K562 (cell line): Measurements from ENCODE around the gene CEMIP.

Experiments used
- TF ChIP-seq, protein P1 (sequence below), 2 experiments: fragments of 450-650 bp in 1 of 2; sonication (generic) in 1 of 2; formaldehyde crosslinking in 1 of 2; IDR thresholded peaks in 1 of 2; conservative IDR thresholded peaks in 1 of 2; 2 replicates each; pipeline versions ENCODE4 v1.6.1 to v1.8.1; 2016 to 2023; ENCODE audit warnings: mild to moderate bottlenecking in 2 of 2, moderate library complexity in 2 of 2, inconsistent platforms in 1 of 2, missing genetic modification reagents in 1 of 2
- TF ChIP-seq, protein P2 (sequence below), 3 experiments: IDR thresholded peaks in 2 of 3; conservative IDR thresholded peaks in 1 of 3; 2 replicates each; pipeline ENCODE4 v1.5.1; 2011 to 2012; ENCODE audit warnings: low read length in 3 of 3, mild to moderate bottlenecking in 3 of 3, control low read depth in 2 of 3, improper control_type of control experiment in 1 of 3, inconsistent platforms in 1 of 3, low read depth in 1 of 3, mixed read lengths in 1 of 3, moderate library complexity in 1 of 3; ENCODE audit not compliant: insufficient read depth in 2 of 3
- TF ChIP-seq, protein P3 (sequence below): sonication (generic); formaldehyde crosslinking; IDR thresholded peaks from 2 replicates; pipeline ENCODE4 v1.8.0; 2022; ENCODE audit warnings: missing genetic modification reagents, mild to moderate bottlenecking, borderline replicate concordance

DNA sequence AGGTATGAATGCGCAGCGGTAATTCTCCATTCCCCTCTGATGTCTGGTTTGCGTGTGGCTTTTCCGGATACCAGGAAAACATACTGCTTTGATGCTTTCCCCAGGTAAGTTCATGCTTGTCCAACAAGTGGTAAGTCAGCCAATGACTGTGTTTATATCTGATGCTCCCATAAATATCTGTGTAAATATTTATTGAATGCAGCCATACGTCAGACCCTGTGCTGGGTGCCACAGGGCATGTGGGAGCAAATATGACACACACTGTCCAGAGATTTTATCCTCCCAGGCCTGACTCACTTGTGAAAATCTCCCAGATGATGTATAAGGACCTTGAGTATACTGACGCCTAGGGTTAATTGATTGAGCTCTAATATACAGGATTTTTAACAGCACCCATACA is 29.6 kb upstream of the CEMIP start:
- TF ChIP-seq, protein P1, sequence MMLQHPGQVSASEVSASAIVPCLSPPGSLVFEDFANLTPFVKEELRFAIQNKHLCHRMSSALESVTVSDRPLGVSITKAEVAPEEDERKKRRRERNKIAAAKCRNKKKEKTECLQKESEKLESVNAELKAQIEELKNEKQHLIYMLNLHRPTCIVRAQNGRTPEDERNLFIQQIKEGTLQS (IDR thresholded peaks at IDR 0.05) = no peak
- TF ChIP-seq, protein P1 (CRISPR knock-in tag; conservative IDR thresholded peaks at IDR 0.05) = no peak
- TF ChIP-seq, protein P2, sequence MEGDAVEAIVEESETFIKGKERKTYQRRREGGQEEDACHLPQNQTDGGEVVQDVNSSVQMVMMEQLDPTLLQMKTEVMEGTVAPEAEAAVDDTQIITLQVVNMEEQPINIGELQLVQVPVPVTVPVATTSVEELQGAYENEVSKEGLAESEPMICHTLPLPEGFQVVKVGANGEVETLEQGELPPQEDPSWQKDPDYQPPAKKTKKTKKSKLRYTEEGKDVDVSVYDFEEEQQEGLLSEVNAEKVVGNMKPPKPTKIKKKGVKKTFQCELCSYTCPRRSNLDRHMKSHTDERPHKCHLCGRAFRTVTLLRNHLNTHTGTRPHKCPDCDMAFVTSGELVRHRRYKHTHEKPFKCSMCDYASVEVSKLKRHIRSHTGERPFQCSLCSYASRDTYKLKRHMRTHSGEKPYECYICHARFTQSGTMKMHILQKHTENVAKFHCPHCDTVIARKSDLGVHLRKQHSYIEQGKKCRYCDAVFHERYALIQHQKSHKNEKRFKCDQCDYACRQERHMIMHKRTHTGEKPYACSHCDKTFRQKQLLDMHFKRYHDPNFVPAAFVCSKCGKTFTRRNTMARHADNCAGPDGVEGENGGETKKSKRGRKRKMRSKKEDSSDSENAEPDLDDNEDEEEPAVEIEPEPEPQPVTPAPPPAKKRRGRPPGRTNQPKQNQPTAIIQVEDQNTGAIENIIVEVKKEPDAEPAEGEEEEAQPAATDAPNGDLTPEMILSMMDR (IDR thresholded peaks at IDR 0.05 in 2 of 3, conservative IDR thresholded peaks at IDR 0.05 in 1 of 3; ENCODE audit: insufficient read depth in 2 of 3, low read depth in 1 of 3, low read length in 3 of 3) = no peak
- TF ChIP-seq, protein P3, sequence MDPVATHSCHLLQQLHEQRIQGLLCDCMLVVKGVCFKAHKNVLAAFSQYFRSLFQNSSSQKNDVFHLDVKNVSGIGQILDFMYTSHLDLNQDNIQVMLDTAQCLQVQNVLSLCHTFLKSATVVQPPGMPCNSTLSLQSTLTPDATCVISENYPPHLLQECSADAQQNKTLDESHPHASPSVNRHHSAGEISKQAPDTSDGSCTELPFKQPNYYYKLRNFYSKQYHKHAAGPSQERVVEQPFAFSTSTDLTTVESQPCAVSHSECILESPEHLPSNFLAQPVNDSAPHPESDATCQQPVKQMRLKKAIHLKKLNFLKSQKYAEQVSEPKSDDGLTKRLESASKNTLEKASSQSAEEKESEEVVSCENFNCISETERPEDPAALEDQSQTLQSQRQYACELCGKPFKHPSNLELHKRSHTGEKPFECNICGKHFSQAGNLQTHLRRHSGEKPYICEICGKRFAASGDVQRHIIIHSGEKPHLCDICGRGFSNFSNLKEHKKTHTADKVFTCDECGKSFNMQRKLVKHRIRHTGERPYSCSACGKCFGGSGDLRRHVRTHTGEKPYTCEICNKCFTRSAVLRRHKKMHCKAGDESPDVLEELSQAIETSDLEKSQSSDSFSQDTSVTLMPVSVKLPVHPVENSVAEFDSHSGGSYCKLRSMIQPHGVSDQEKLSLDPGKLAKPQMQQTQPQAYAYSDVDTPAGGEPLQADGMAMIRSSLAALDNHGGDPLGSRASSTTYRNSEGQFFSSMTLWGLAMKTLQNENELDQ = no peak
